CD4-positive, alpha-beta T cell treated with Interleukin-17A for 4 hours (primary cell): ENCODE results near the gene SHANK2.

Experiments used
- DNase-seq: peaks from one replicate; pipeline ENCODE4 v3.0.0-alpha.2; 2020; ENCODE audit warnings: mixed read lengths

Gene SHANK2

DNA sequence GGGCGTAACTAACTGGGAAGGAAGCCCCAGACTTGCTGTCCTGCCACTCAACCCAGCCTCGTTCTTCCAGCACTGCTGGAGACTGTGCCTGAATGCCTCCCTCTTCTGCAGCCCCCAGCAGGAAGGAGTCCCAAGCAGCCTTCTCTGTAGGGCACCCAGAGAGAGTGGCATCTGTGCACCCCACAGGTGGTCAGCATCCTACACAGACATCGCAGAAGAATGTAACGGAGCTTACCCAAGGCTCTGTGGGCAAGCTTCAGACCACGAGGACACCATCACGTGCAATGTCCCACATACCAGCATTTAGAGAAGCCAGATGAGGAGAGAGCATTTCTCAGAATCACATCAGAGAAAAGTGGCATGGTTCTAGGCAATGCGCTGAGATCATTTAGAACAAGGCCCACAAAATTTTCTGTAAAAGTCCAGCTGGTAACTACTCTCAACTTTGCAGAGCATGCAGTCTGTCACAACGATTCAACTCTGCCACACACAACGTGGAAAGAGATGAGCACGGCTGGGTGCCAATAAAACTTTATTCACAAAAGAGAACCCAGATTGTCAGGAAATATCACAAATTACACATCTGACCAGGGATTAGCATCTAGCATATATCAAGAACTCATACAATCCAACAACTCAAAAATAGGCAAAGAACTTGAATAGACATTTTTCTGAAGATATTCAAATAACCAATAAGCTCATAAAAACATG is 33.4 kb downstream of the SHANK2 start:
- DNase-seq, result no peak

DNA sequence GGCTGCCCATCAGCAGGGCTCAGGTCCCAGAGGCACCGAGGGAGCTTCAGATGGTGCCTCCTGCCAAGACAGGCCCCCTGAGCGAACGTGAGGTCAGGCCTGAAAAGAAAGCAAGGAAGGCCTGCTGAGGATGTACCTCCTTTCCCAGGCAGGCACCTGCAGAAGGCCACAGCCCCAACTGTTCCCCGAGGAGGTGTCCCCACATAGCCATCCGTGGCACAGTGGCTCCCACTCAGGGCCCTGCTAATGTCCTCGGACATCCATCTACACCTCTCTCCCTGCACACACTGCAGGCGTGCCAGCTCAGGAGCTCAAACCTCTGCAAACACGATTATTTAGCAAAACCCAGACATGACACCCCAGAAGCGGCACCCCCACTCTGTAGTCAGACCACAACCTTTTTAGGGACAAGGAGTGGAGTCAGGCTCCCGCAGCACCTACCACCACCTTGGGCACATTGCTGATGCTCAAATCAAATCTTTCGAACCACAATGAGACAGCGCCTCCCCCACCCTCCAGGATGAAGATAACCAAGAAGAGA is 36.9 kb downstream of the SHANK2 start:
- no peak for DNase-seq

DNA sequence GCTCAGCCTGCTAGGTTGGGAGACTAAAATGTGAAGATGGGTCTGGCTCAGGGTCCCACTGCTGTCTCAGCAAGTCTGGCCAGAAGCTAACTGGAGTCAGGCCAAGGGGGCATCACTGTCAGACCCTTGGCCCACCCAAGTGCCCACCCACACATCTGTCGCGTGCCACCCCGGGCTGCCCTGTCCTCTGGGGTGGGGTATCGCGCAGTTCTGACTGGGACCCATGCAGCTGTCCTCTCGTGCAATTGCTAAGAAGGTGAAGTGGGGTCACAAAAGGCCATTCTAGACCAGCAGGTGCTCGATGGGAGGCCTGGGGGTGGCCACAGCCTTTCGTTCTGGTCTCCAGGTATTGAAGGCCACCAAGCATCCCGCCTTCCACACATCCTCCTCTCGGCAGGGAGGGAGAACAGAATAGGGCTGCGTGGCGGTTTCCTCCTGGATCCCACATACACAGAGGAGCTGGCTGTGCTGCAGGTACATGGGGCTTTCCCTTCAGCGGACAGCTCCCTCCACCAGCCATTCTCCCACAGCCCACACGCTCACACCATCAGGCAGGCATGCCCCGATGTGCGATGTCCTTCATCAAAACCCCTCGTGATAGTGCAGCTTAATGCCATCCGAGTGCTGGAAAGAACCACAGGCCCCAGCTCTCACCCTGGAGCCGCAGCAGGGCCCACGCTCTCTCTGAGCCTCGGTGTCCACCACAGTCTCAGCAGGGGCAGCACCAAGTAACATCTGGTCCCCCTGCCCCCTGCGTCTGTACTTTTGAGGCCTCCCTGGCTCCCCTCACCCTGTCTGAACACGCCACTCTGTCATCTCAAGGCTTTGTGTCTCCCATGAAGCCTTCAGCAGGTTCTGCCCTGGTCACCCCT is 37.6 kb downstream of the SHANK2 start:
- no peak for DNase-seq

DNA sequence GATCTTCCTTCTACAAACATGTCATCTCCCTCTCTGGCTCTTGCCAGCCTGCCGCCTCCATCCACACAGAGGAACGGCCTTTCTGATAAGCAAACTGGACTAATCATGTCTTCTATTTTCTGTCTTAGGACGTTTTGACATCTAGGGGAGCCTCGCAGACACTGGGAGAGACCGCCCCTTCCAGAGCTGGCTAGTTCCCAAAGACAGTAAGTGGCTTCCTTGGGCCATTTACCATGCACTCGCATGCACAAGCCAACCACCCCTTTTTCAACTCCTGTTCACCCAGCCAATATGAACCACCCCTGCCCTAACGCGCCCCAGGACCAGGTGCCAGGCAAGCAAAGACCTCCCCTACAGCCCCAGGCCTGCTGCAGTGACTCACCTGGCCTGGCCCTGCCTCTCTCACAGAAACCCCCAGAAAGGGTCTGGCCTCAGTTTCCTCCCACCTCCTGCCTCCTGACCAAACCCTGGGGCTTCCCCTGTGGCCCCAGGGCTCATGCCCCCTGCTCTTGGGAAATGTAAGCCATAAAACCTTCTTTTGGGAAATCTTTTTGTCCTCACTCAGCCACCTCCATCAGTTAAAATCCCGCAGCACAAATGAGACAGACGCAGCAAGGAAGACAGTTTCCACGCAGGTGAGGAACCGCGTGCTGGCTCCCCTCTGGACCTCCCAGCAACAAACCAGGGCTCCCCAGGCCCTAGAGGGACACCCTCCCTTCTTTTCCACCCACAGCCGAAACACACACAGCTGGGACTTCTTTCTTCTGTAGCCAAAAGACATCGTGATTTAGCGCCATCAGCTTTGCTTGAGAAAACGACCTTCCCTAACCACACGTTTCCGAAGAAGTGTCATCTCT is 38.5 kb downstream of the SHANK2 start:
- no peak for DNase-seq

DNA sequence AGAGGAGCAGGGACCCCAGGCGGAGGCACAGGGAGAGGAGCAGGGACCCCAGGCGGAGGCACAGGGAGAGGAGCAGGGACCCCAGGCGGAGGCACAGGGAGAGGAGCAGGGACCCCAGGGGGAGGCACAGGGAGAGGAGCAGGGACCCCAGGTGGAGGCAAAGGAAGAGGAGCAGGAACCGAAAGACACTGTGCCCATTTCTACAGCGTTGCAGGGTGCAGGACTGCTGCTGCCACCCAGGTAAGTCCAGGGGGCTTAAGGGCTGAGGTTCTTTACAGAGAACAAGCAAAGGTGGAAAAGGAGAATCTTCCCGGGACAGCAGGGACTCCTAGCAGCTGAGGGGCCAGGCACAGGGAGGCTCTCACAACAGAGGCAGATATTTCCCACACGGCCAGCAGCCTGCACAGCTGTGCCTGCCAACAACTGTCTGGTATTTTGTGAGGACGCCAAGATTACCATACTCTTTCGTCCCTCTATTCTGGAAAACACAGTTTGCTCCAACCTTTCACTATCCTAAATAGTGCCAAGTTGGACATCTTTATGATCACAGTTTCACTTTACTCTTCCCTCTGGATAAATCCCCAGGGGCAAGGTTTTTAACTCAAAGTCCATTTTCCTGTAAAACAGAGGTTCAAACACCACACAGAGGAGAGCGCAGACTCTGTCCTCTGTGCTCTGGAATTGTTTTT is 39.4 kb downstream of the SHANK2 start:
- DNase-seq, result no peak

DNA sequence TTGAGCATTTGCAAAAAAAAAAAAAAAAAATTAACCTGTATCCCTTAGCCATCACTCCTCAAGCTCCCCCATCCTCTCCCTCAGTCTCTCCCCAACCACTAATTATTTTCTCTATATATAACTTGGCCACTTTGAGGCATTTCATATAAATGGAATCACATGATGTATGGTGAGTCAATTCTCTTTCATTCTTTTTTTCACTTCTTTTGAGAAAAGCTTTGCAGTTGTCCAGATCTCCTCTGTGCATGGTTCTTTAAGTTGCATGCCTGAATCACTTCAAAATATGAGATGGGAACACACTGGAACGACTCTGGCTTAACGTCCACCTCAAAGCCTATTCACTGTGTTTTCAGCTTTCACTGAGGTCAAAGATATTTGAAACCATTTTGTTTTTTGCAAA is 40.7 kb downstream of the SHANK2 start:
- DNase-seq, result no peak

DNA sequence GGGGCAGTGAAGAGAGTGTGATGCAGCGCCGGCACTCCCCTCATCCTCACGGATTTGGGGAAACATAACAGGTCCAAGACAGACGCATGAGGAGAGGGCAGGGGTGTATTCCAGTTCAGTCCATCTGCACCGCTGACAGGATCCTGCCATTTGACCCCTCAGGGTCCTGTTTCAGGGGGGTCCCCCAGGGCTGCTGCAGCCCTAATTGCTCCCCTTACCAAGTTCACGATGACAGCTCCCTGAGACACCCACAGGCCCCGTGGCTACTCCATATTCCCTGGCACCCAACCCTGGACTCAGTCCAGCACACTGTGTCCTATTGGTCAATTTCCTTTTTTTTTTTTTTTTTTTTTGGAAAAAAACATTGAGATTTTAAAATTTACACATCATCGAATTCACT is 41.5 kb downstream of the SHANK2 start:
- no peak for DNase-seq

DNA sequence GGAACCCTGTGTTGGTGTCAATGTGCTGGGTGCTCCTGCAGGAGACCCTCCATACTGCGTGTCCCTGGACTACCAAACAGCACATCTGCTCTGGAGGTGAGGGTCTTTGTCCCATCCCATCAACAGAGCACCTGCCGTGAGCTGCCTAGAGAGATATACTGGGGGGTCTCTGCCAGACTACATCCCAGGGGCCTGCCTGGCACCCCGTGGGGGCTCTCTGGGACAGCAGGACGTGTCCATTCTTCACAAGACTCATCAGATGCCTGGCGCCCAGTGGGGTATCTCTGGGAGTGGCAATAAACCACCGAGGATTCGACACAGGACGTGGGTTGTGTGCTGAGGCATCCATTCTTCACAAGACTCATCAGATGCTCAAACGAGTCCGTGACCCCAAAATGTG is 42.7 kb downstream of the SHANK2 start:
- no peak for DNase-seq

DNA sequence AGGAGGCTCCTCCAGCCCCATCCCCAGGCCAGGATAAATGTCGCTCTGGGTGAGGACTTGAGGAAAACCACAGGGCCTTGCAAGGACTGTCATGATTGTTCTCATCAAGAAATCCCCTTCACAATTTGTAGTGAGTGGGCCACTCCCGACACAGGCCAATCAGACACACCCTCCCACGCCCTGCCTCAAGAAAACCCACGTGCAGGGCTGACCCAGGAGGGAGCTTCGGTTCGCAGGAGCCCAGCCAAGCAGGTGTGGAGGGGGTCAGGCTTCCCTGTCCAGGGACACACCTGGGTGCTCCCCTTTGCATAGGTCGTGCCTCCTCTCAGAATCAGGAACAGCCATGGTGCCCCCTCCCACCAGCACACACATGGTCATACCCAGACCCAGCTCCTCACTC is 43.2 kb downstream of the SHANK2 start:
- no peak for DNase-seq

DNA sequence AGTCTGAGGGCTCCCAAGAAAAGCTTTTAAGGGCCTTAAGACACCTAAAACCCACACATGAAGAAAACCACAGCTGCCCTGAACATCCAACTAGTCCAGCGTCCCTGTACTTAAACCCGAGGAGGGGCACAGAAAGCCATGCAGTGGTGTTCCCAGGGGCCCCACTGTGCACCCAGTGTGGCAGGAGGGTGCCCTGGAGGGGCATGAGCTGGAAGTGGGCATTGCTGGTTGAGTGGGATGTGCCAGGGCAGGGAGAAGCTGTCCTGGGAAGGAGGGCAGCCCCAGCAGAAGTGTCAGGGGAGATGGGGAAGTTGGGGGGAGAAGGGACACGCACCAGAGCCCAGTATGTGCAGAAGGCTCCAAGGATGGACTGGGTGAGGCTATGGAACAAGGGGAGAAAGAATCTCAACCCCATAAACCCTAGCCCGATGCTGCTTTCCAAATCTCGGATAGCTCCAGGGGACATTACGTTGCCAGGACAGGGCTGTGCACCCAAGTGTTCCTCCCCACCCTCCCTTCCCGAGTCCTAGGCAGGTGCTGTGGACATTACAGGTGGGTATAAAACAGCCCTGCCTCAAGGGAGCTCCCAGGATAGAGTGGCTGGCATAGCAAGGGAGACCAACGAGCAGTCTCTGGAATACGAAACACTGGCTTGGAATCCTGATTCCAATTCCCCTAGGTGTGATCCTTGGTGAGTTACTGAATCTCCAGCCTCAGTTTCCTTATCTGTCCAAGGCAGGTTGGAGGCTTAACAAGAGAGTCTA is 44.2 kb downstream of the SHANK2 start:
- DNase-seq, result no peak

DNA sequence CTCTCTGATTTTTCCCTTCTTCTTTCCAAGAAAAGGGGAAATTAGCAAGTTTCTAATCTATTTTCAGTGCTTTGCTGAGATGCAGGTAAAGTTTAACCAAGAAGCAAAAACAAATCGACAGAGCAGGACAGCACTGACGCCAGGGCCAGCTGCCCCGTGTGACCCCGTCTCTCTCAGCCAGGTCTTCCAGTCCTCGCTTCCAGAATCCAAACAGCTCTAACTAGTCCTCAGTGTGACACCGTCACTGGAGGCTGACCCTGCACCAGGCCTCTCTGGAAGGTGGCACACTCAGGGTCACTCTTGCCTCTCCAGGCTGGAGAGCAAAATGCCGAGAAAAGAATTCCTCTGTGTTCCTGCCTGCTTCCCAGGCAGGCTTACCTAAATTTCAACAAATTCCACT is 44.8 kb downstream of the SHANK2 start:
- no peak for DNase-seq

DNA sequence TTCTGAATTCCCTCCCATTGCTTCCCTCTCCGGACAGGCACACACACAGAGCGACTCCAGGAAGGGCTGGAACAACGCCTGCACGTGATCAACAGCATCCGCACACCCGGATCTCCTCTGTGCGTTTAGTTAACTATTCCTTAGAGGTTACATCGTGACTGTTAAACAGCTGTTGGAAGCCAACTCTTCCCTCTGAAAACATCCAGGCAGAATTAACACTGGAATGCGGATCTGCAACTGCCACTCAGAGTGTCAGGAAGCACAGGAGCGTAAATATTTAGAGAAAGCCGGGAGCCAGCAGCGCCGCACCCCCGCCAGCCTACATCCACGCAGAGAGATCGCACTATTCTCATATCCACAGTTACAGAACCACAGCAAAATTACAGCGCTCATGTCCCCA is 46.2 kb downstream of the SHANK2 start:
- DNase-seq, result no peak

DNA sequence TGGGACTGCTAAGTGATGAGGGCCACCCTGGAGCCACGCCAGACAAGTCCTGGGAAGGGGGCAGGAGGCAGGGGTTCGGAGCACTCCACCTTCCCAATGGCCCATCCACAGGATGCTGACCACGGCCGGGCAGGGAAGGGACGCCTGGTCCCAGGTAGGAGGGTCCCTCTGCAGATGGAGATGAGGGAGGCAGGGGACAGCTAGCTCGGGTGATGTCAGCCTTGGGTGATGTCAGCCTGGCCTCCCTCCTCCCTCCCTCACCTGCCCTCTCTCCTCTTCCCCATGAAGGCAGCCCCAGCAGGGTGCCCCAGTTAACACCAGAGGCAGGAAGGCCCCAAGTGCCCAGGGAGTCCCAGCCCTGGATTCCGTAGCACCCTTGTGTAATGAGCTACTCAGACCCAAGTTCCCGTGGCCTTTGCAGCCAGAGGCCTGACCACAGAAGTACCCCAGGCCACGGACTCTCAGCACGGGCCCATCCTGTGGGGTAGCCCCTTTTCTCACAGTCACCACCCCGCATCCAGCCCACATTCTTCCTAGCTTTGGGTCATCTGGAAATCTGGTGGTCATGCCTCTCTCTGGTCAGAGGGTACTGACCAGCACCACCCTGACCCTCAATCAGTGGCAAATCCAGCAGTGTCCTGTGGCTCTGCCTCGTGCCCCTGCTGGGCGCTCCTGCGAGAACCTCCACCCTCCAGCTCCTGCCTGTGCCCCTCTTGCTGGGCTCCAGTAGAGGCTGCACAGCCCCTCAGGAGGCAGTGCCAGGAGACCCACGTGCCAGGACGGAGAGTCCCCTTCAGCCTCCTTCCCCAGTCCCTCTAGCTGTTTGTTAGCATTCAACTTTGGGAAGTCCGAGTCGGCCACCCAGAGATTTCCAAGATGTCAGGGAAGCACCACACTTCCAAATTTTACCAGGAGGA is 47.4 kb downstream of the SHANK2 start:
- DNase-seq, result no peak

DNA sequence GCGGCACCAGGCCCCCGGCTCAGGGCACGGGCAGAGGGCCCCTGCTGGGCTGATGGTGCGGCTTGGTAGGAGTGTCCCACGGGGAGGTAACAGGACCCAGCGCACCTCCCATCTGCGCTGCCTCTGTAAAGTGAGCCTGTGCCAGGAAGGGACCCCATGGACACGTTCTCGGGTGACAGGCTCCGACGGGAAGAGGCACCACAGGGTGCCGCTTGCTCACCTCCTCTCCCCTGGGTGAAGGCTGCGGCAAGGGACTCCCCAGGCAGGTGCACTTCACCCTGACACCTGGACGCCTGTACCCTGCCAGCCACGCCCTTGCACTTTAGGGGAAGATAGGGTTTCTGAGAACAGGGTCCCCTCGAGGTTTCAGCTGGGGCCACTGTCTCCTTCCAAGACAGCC is 48.1 kb downstream of the SHANK2 start:
- DNase-seq, result no peak

DNA sequence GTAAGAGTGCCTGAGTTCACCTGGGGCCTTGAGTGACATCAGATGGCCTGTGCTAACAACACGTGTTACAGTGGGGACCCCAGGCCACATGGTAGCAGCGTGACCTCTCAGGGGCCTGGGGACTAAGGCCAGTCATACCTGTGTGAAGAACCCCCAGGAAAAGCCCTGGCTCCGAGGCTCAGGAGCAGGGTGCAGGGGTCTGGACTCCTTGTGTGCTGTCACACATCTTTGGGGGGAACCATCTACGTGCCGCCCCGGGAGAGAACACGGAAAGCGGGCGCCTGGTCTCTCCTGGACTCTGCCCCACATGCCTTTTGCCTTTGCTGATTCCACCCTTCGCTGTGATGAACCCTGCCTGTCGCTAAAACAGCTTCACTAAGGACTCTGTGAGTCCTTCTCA is 48.7 kb downstream of the SHANK2 start:
- DNase-seq, result no peak

DNA sequence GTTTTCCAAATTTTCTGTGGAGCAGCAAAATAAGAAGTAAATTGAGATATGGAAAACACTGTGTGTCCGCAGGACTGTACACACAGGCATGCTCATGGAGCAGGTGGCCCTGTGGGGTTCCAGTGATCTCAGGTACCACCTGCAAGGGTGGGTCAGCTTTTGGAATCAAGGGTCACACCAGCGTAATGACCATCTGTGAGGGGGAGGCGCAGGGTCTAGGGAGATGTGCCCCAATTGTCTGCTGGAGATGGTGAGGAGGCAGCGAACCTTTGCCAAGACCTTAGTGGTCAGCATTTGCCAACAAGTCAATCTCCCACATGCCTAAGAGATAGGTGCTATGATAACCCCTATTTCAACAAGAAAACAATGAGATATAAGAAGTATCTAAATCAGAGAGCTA is 49.4 kb downstream of the SHANK2 start:
- no peak for DNase-seq

DNA sequence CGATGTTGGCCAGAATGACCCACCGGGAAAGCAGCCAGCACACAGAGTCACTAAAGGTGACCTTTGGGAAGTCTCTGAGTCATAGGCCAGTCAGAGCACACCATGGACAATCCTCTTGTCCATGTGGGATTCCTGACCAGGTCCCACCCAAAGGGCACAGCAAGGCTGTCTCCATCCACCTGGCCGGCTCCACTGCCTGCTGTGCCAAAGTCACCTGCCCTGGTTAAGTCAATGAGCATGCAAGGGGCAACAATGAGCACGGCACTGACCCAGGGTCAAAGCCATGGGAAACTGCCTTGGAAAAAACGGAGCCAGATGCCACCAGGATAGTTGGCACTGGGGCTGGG is 49.8 kb downstream of the SHANK2 start:
- no peak for DNase-seq
